Large intestine (tissue), 3 donors: ENCODE measurements around the gene STRBP. TPM values are rescaled to one million over a fixed set of nuclear protein-coding genes. Genes with fewer than 3 reads are reported as not detected.
"Not testable (repeated sequence)": the region's sequence is repeated elsewhere in the genome, so short reads cannot be mapped to it uniquely, and the experiment has no call there.

ENCODE experiments used
- DNase-seq, 2 donors: peaks; one replicate each; pipeline versions ENCODE4 v3.0.0 to v3.0.0-alpha.2; 2013
- H3K27ac ChIP-seq: one replicate; pipeline ENCODE4 v1.5.1; 2013; ENCODE audit warnings: low read length
- H3K27me3 ChIP-seq: 2 replicates; pipeline ENCODE4 v1.6.1; 2013; ENCODE audit warnings: low read length; ENCODE audit not compliant: control insufficient read depth, insufficient read depth
- H3K36me3 ChIP-seq: 2 replicates; pipeline ENCODE4 v1.6.1; 2013; ENCODE audit warnings: low read length; ENCODE audit not compliant: control insufficient read depth, insufficient read depth
- H3K4me1 ChIP-seq: one replicate; pipeline ENCODE4 v1.6.1; 2013; ENCODE audit warnings: low read length; ENCODE audit not compliant: control insufficient read depth, insufficient read depth
- H3K4me3 ChIP-seq: one replicate; pipeline ENCODE4 v1.5.1; 2013; ENCODE audit warnings: low read length
- H3K9me3 ChIP-seq: one replicate; pipeline ENCODE4 v1.6.1; 2013; ENCODE audit warnings: mild to moderate bottlenecking, low read depth, low read length, moderate library complexity; ENCODE audit not compliant: control insufficient read depth
- WGBS: methylation state at CpG from one replicate; pipeline ENCODE4 v1.1.5; 2013; ENCODE audit warnings: low lambda C conversion rate; ENCODE audit not compliant: insufficient coverage; 5-methylcytosine and 5-hydroxymethylcytosine counted together
- polyA plus RNA-seq: library from polyadenylated mRNA; unstranded; fragments of 120-200 nt; gene quantifications from one replicate; pipeline ENCODE4 v1.2.1, GENCODE V29; 2013

Gene STRBP
- polyA plus RNA-seq, 1 donor = 29.1 TPM

DNA sequence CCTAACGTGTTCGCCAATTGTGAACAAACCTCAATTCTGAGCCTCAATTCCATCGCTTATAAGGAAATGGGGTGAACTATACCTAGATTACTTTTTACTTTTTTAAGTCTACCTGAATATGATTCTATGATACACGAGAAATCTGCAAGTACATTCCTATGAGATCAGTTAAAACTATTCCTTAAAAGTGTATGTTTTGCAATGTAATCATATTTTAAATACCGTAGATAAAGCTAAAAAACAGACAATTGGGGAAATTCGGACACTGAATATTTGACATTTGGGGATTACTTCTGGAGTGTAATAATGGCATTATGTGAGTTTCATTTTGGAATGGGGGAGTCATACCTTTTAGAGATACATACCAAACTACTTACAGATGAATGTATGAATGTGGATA is 62.3 kb downstream of the STRBP start:
- H3K27ac ChIP-seq = no peak overlapping the region
- H3K9me3 ChIP-seq = no peaks in the 10 kb centered on the region
- no peak overlapping the region for H3K4me3 ChIP-seq
- no peaks in the 10 kb centered on the region for H3K36me3 ChIP-seq
- 96% methylated on average over 3 of the region's 6 CpGs for WGBS
- H3K4me1 ChIP-seq = no peaks in the 10 kb centered on the region
- no peak for DNase-seq
- no peaks in the 10 kb centered on the region for H3K27me3 ChIP-seq

DNA sequence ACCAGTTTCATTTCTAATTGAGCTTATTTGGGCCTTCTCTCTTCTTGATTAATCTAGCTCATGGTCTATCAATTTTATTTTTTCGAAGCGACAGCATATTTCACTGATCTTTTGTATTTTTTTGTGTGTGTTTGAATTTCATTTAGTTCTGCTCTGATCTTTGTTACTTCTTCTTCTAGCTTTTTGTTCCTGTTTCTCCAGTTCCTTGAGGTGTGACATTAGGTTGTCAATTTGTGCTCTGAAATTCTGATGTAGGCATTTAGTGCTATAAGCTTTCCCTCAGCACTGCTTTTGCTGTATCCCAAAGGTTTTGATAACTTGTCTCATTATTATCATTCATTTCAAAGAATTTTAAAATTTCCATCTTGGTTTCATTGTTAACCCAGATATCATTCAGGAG is 67.3 kb downstream of the STRBP start:
- DNase-seq = no peak
- Histone ChIP-seq H3K27ac (no peak overlapping the region), H3K9me3 (no peaks in the 10 kb centered on the region), H3K4me3 (no peak overlapping the region), H3K27me3 (no peaks in the 10 kb centered on the region), H3K4me1 (no peaks in the 10 kb centered on the region), H3K36me3 (no peaks in the 10 kb centered on the region)
- WGBS = 100% methylated on average over 2 of the region's 2 CpGs

DNA sequence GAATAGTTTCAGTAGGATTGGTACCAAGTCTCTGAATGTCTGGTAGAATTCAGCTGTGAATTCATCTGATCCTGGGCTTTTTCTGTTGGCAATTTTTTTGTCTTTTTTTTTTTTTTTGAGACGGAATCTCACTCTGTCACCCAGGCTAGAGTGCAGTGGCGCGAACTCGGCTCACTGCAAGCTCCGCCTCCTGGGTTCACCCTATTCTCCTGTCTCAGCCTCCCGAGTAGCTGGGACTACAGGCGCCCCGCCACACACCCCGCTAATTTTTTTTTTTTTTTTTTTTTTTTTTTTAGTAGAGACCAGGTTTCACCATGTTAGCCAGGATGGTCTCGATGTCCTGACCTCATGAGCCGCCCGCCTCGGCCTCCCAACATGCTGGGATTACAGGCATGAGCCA is 67.9 kb downstream of the STRBP start:
- not testable (repeated sequence) for H3K27ac ChIP-seq, H3K9me3 ChIP-seq, H3K4me1 ChIP-seq, H3K4me3 ChIP-seq, H3K27me3 ChIP-seq, H3K36me3 ChIP-seq, DNase-seq
- WGBS = no CpG with 5 or more reads among the region's 13 CpGs

DNA sequence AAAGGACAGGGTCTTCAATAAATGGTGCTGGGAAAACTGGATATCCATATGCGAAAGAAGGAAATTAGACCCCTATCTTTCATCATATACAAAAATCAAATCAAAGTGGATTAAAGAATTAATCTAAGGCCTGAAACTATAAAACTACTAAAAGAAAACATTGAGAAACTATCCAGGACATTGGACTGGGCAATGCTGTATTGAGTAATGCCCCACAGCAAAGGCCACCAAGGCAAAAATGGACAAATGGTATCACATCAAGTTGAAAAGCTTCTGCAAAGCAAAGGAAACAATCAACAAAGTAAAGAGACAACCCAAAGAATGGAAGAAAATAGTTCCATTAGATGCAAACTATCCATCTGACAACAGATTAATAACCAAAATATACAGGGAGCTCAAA is 72.3 kb downstream of the STRBP start:
- Histone ChIP-seq H3K4me1 (no peaks in the 10 kb centered on the region), H3K9me3 (no peaks in the 10 kb centered on the region), H3K36me3 (no peaks in the 10 kb centered on the region), H3K27me3 (no peaks in the 10 kb centered on the region), H3K27ac (no peak overlapping the region), H3K4me3 (no peak overlapping the region)
- DNase-seq = no peak
- WGBS = 100% methylated on average over 1 of the region's 1 CpG

DNA sequence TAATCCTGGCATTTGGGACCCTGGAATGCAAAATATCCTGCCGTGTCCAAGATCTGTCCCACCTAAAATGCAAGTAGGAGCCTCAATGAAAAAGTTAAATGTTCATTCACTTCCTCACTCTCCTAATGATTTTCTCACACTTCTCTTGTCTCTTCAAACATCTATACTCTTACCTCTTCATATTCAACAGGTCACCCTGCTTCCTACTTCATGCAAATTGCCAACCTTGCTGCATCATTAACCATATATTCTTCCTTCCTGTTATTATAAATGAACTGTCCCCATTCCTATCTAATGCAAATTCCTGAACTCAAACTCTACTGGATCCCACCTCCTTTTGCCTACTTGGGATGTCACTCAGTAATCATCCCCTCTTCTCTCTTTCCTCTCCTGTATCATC is 74.4 kb downstream of the STRBP start:
- no CpG with 5 or more reads among the region's 1 CpG for WGBS
- no peak for DNase-seq

DNA sequence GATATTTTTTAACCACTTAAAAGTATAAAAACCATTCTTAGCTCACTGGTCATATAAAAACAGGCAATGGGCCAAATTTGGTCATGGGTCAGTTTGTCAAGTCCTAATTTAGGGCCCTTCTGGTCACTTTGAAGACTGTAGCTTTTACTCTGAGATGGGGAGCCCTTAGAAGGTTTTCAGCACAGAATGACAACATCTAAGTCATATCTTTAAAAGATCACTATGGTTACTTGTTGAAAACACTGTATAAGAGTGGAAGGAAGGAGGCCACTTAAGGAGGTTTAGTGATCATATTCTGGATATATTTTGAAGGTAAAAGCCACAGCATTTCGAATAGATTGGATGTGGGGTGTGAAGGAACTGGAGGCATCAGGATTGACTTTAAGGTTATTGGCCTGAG is 76.7 kb downstream of the STRBP start:
- Histone ChIP-seq H3K27me3 (no peaks in the 10 kb centered on the region), H3K27ac (no peak overlapping the region), H3K9me3 (no peaks in the 10 kb centered on the region), H3K4me3 (no peak overlapping the region), H3K36me3 (no peaks in the 10 kb centered on the region), H3K4me1 (peaks cover 3% of the 10 kb centered on the region)
- no peak for DNase-seq
- 90% methylated on average over 1 of the region's 1 CpG for WGBS

More for the DNA sequence above, 74.4 kb downstream of the STRBP start:
- no peaks in the 10 kb centered on the region for H3K27me3 ChIP-seq
- no peaks in the 10 kb centered on the region for H3K4me1 ChIP-seq
- H3K4me3 ChIP-seq = no peak overlapping the region
- no peak overlapping the region for H3K27ac ChIP-seq
- no peaks in the 10 kb centered on the region for H3K9me3 ChIP-seq
- H3K36me3 ChIP-seq = no peaks in the 10 kb centered on the region

DNA sequence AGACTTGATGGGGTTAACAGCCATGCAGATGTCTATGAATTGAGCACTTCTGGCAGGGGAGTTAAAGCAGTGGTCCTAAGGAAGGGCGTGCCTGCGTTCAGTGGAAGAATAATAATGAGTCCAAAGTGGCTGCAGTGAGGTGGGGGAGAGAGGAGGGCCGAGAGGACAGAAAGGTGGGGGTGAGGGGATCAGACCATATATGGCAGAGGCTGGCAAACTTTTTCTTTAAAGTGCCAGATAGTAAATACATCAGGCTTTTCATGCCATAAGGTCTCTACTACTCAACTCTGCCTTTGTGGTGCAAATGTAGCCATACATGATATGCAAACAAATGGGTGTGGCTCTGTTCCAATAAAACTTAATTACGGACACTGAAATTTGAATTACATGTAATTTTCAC is 77.1 kb downstream of the STRBP start:
- WGBS = no CpG with 5 or more reads among the region's 4 CpGs
- DNase-seq = no peak
- Histone ChIP-seq H3K27ac (no peak overlapping the region), H3K27me3 (no peaks in the 10 kb centered on the region), H3K9me3 (no peaks in the 10 kb centered on the region), H3K4me3 (no peak overlapping the region), H3K4me1 (peaks cover 3% of the 10 kb centered on the region), H3K36me3 (no peaks in the 10 kb centered on the region)

DNA sequence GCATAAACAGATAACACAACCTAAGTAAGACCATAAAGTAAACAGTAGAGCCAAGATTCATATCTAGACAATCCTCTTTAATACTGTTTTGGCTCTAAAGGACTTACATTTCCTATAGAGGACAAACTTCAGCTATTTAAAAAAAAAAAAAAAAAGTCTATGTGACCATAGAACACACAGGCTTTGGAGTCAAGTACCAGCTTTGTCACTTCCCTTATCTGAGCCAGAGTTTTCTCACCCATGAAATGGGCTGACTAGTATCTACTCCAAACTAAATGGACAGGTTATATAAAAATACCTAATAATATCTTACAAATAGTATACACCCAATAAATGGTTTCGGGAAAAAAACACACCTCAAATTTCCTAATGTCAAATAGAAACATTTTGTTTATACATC is 81.3 kb downstream of the STRBP start:
- Histone ChIP-seq H3K27ac (no peak overlapping the region), H3K36me3 (no peaks in the 10 kb centered on the region), H3K9me3 (no peaks in the 10 kb centered on the region), H3K4me3 (no peak overlapping the region), H3K4me1 (peaks cover 3% of the 10 kb centered on the region), H3K27me3 (no peaks in the 10 kb centered on the region)
- 100% methylated on average over 1 of the region's 1 CpG for WGBS
- peak in 1 of 2 donors; percentile 34 for DNase-seq

DNA sequence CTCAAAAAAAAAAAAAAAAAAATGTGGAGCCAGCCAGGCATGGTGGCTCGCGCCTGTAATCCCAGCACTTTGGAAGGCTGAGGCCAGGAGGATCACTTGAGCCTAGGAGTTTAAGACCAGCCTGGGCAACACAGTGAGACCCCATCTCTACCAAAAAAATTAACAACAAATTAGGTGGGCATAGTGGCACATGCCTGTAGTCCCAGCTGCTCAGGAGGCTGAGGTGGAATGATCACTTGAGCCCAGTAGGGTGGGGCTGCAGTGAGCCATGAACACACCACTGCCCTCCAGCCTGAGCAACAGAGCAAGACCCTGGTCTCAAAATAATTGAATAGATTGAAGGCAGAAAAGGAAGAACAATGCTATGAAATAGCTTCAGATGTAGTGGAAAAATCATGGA is 82.4 kb downstream of the STRBP start:
- not testable (repeated sequence) for H3K4me1 ChIP-seq, H3K27me3 ChIP-seq, H3K36me3 ChIP-seq, H3K27ac ChIP-seq, H3K9me3 ChIP-seq, DNase-seq, H3K4me3 ChIP-seq
- no CpG with 5 or more reads among the region's 2 CpGs for WGBS

DNA sequence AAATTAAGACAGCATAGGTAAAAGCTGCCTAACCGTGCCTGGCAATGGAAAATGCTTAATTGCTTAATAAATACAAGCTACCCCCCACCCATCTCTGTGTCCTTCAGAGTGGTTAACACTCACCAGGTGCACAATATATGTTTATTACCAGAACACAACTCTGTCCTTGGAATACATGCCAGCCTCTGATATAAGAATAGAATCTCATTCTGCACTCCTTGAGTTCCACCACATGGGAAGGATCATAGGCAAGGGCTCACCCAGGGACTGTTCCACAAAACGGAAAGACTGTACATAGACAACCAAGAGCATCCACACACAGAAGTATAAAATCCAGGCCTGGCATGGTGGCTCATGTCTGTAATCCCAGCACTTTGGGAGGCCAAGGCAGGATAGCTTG is 91.4 kb downstream of the STRBP start:
- no peak overlapping the region for H3K4me3 ChIP-seq
- peaks cover 2% of the 10 kb centered on the region for H3K36me3 ChIP-seq
- no CpG with 5 or more reads among the region's 2 CpGs for WGBS
- no peaks in the 10 kb centered on the region for H3K27me3 ChIP-seq
- no peaks in the 10 kb centered on the region for H3K9me3 ChIP-seq
- no peaks in the 10 kb centered on the region for H3K4me1 ChIP-seq
- DNase-seq = no peak
- H3K27ac ChIP-seq = no peak overlapping the region

DNA sequence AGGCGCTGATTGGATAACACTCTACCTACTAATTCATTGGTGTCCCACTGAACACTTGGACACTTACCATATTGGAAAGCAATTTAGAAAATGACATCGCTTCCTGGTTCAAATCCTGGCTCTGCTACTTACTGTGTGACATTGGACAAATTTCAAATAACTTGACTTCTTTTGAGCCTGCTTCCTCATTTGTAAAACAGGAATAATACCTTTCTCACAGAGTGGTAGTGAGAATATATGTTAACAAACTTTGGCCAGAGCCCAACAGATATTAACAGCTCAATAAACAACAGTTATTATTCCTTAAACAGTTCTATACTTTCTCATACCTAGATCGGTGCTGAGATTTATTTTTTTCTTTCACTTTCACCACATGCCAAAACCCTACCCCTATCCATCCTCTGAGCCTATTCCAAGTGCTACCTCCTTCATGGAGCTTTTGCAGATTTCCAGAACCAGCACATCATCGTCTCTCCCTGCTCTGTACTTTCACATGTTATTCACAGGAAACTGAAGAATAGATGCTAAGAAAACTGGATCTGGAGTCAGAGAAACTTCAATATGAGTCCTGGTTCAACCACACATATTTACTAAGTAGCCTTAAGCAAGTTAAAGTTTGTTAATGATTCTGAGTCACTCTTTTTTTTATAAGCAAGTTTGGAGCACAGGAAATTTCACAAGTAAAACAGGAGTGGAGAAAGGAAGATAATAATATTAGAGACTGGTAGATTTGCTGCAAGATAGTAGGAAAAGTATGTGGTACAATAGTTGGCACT is 92.3 kb downstream of the STRBP start:
- Histone ChIP-seq H3K9me3 (no peaks in the 10 kb centered on the region), H3K27ac (no peak overlapping the region), H3K4me3 (no peak overlapping the region), H3K4me1 (no peaks in the 10 kb centered on the region), H3K36me3 (peaks cover 2% of the 10 kb centered on the region), H3K27me3 (no peaks in the 10 kb centered on the region)
- 85% methylated on average over 2 of the region's 4 CpGs for WGBS
- no peak for DNase-seq
